HepG2 (cell line): ENCODE results near the gene BCL6. TPM values are rescaled to one million over a fixed set of nuclear protein-coding genes. Genes with fewer than 3 reads are reported as not detected.
A peak's percentile ranks its signal among the peaks of the same experiment; 100 is the strongest.

ENCODE experiments used
- DPF2 ChIP-seq: sonication (generic); formaldehyde crosslinking; IDR thresholded peaks from 2 replicates; pipeline ENCODE4 v1.4.0; 2020; ENCODE audit warnings: mild to moderate bottlenecking, low read depth, missing genetic modification reagents, borderline replicate concordance
- GRHL1 ChIP-seq: sonication (generic); formaldehyde crosslinking; conservative IDR thresholded peaks from 2 replicates; pipeline ENCODE4 v1.8.0; 2022; ENCODE audit warnings: missing genetic modification reagents
- HINFP ChIP-seq: sonication (generic); formaldehyde crosslinking; IDR thresholded peaks from 2 replicates; pipeline ENCODE4 v1.4.0; 2020; ENCODE audit warnings: low read depth, mild to moderate bottlenecking, missing genetic modification reagents
- HMG20B ChIP-seq: conservative IDR thresholded peaks from 2 replicates; pipeline ENCODE4 v1.6.1; 2016; ENCODE audit warnings: missing genetic modification reagents, missing compliant biosample characterization
- HNF4G ChIP-seq, 2 experiments: sonication (generic) in 1 of 2; formaldehyde crosslinking in 1 of 2; IDR thresholded peaks; 2 replicates each; pipeline versions ENCODE4 v1.4.0 to v1.6.1; 2011 to 2020; ENCODE audit warnings: borderline replicate concordance in 2 of 2, low read depth in 2 of 2, mild to moderate bottlenecking in 2 of 2, low read length in 1 of 2, missing genetic modification reagents in 1 of 2, moderate library complexity in 1 of 2
- IRF1 ChIP-seq: sonication (generic); formaldehyde crosslinking; IDR thresholded peaks from 2 replicates; pipeline ENCODE4 v1.4.0; 2020; ENCODE audit warnings: low read depth, mild to moderate bottlenecking, missing genetic modification reagents
- NFE2L2 ChIP-seq: fragments of 150-350 bp; IDR thresholded peaks from 2 replicates; pipeline ENCODE4 v1.6.1; 2014; ENCODE audit warnings: low read length
- POLR2G ChIP-seq: fragments of 200-400 bp; formaldehyde crosslinking; IDR thresholded peaks from 2 replicates; pipeline ENCODE4 v1.6.1; 2018; ENCODE audit warnings: mild to moderate bottlenecking, low read depth, low read length, moderate library complexity
- RFXAP ChIP-seq: sonication (generic); formaldehyde crosslinking; IDR thresholded peaks from 2 replicates; pipeline ENCODE4 v1.4.0; 2020; ENCODE audit warnings: missing genetic modification reagents, borderline replicate concordance
- SPEN ChIP-seq: sonication (generic); formaldehyde crosslinking; IDR thresholded peaks from 2 replicates; pipeline ENCODE4 v1.5.1; 2020; ENCODE audit warnings: low read depth, mild to moderate bottlenecking, missing genetic modification reagents
- ZMYM3 ChIP-seq: sonication (generic); formaldehyde crosslinking; IDR thresholded peaks from 2 replicates; pipeline ENCODE4 v1.5.1; 2020; ENCODE audit warnings: mild to moderate bottlenecking, missing genetic modification reagents
- ZNF142 ChIP-seq: sonication (generic); formaldehyde crosslinking; IDR thresholded peaks from 2 replicates; pipeline ENCODE4 v1.4.0; 2020; ENCODE audit warnings: missing genetic modification reagents
- polyA plus RNA-seq, 8 experiments: library from polyadenylated mRNA; depleted of rRNA in 3 of 8; stranded (reverse) in 7 of 8; unstranded in 1 of 8; fragments of >200 nt; fragmentation: Illumina TruSeq in 4 of 8; extraction: Trizol in 4 of 8; gene quantifications; 2 replicates each; pipeline versions ENCODE4 v1.2.1 to v1.2.3, GENCODE V29; 2011 to 2016; ENCODE audit warnings: low read depth in 4 of 8, missing spikeins in 1 of 8, mixed read lengths in 1 of 8; ENCODE audit not compliant: insufficient read depth in 1 of 8
- total RNA-seq, 5 experiments: library from RNA; depleted of rRNA; stranded (reverse); fragments of >200 nt; fragmentation: Illumina TruSeq; extraction: Trizol; gene quantifications; 2 replicates each; pipeline ENCODE4 v1.2.3, GENCODE V29; 2016; ENCODE audit warnings: low read depth in 1 of 5
- TF ChIP-seq, protein P1 (sequence below), 2 experiments: sonication (generic) in 1 of 2; formaldehyde crosslinking in 1 of 2; IDR thresholded peaks; 2 replicates each; pipeline versions ENCODE4 v1.4.0 to v1.6.1; 2016 to 2020; ENCODE audit warnings: borderline replicate concordance in 1 of 2, low read depth in 1 of 2, mild to moderate bottlenecking in 1 of 2, missing genetic modification reagents in 1 of 2

Gene BCL6
- total and polyA plus RNA-seq, 2 of the 13 experiments (the other 11 are each of a cell fraction or from before 2014, with no cell fraction given), result 21.2 to 53.7 TPM

DNA sequence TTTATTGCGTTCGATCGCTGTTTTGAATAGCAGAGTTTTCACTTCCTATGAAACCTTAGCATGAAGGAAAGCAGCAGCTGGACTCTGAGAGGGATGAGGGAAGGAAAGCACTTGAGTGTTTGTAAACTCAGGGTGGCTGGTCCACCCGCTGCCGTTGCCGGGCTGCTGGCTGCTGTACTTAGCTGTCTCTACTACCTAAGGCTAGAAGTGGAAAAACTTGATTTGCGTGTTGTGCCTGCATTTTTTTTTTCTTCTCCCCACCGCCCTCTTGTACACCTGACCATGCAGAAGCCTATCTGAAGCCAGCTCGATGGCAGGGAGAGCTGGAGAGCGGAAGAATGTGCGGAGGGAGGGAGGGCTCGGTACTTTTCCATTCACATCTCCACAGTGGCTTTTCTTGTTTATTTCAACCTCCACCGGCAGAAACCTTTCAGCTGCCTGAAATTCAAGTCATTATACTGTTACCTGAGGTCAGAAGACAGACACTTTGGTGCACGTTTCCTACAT, 4.8 kb upstream of the BCL6 start (continued):
- TF ChIP-seq ZNF142 (CRISPR knock-in tag) (peak; percentile 33; the same call in 1 of the 2 replicates), ZMYM3 (CRISPR knock-in tag) (0 out of 2 replicates have a peak, but pooled peaks have one; percentile 30), IRF1 (CRISPR knock-in tag) (no peak), RFXAP (CRISPR knock-in tag) (no peak), HMG20B (CRISPR knock-in tag) (peak; percentile 80), GRHL1 (CRISPR knock-in tag) (no peak), HINFP (CRISPR knock-in tag) (no peak), NFE2L2 (no peak), HNF4G (IDR thresholded peaks at IDR 0.05; ENCODE audit: borderline replicate concordance, low read depth, low read length) (no peak), HNF4G (CRISPR knock-in tag; IDR thresholded peaks at IDR 0.05; ENCODE audit: borderline replicate concordance, low read depth) (no peak; the same call in 1 of the 2 replicates), DPF2 (no peak; the same call in 1 of the 2 replicates), POLR2G (peak; percentile 79), SPEN (CRISPR knock-in tag) (no peak)
- TF ChIP-seq, protein P1, sequence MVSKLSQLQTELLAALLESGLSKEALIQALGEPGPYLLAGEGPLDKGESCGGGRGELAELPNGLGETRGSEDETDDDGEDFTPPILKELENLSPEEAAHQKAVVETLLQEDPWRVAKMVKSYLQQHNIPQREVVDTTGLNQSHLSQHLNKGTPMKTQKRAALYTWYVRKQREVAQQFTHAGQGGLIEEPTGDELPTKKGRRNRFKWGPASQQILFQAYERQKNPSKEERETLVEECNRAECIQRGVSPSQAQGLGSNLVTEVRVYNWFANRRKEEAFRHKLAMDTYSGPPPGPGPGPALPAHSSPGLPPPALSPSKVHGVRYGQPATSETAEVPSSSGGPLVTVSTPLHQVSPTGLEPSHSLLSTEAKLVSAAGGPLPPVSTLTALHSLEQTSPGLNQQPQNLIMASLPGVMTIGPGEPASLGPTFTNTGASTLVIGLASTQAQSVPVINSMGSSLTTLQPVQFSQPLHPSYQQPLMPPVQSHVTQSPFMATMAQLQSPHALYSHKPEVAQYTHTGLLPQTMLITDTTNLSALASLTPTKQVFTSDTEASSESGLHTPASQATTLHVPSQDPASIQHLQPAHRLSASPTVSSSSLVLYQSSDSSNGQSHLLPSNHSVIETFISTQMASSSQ (IDR thresholded peaks at IDR 0.05; ENCODE audit: low read depth), result no peak
- TF ChIP-seq, protein P1 (CRISPR knock-in tag; IDR thresholded peaks at IDR 0.05; ENCODE audit: borderline replicate concordance), result no peak
